ENCODE data around the gene PHACTR1.
A peak's percentile ranks its signal among the peaks of the same experiment; 100 is the strongest.

PHACTR1 gene

GRCh38 chr6:13091192-13091591 is 374.6 kb downstream of the PHACTR1 start:
- FAIRE-seq (no peak), DNase-seq (ENCODE audit: insufficient read length, low spot score) (no peak)

DNA sequence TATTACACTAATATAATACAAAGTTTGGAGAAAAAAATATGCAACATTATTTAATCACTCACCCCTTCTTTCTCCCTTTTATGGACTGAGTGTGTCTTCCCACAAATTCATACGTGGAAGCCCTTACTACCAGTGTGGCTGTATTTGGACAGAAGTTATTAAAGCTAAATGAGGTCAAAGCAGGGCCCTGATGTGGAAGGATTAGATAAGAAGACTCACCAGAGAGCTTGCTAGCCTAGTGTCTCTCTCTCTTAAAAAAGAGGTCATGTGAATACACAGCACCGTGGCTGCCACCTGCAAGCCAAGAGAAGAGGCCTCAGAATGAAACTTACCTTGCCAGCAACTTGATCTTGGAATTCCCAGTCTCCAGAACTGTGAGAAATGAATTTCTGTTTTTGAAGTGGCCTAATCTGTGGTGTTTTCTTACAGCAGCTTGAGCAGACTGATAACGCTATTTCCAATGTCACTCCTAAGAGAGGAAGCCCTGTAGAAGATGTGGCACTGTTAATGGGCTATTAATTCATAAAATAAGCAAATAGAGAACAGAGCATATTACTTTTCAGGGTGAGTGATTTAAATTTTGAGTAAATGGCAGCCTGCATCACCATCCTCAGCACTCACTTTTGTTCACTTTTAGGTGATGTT is 378.3 kb downstream of the PHACTR1 start:
- DNase-seq (ENCODE audit: insufficient read length, low spot score) (no peak), FAIRE-seq (no peak)

GRCh38 chr6:13096084-13096483 is 379.5 kb downstream of the PHACTR1 start:
- DNase-seq (ENCODE audit: insufficient read length, low spot score), result no peak
- no peak for FAIRE-seq

DNA sequence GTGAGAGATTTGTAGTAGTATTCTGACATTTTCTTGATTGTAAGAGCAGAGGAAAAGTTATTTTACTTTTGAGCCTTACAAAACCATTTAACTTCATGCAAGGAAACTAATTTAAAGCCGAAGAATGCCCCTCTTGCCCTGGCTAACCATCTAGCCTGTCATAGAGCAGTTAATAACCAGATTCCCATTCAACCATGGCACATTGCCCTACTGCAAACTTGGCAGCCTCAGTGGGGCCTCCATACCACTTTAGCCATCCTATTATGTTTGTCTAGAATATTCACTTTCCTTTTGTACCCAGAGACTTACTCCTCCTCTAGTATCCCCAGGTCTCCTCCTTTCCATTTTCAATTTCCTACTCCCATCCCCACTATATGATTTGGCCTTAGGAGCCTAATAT is 380.9 kb downstream of the PHACTR1 start:
- DNase-seq (ENCODE audit: insufficient read length, low spot score) (no peak), FAIRE-seq (no peak)

DNA sequence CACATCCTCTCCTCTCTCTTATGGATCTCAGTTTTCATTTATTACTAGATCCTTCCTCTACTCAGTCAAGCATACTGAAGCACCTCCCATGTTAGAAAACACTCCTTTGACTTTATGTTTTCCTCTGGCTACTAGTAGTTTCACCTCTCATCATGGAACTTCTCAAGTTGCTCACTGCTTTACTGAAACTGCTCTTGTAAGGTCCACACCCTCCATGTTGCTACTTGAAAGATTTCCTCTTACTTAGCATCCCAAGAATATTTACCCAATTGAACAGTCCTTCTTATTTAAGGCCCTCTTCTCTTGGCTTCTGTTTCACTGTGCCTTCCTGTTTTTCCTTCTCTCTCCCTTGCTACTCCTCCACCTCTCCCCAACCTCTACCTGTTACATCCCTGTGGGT is 381.4 kb downstream of the PHACTR1 start:
- FAIRE-seq (no peak), DNase-seq (ENCODE audit: insufficient read length, low spot score) (no peak)

- no peak for FAIRE-seq
- no peak for DNase-seq (ENCODE audit: insufficient read length, low spot score)
These were observed 382.4 kb downstream of the PHACTR1 start for GRCh38 chr6:13098793-13099570.

DNA sequence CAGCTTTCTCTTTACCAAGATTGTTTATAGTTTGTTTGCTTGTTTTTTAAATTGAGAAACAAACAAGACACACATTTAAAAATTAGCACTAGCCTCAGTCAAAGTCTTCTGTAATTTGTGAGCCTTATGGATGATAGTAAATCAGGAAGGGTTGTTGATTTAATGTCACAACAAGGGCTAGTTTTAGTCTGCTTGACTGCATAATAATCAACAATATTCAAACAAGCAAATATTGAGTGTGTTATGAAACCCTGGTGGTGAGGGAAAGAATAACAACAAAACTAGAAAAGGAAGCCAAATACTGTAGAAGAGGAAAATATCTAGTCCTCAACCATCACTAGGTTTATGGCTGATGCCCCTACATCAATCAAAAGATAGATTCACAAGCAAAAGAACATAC is 383.2 kb downstream of the PHACTR1 start:
- peak; percentile 72 for FAIRE-seq
- no peak for DNase-seq (ENCODE audit: insufficient read length, low spot score)

GRCh38 chr6:13101409-13101808 is 384.8 kb downstream of the PHACTR1 start:
- DNase-seq (ENCODE audit: insufficient read length, low spot score) (no peak), FAIRE-seq (no peak)

DNA sequence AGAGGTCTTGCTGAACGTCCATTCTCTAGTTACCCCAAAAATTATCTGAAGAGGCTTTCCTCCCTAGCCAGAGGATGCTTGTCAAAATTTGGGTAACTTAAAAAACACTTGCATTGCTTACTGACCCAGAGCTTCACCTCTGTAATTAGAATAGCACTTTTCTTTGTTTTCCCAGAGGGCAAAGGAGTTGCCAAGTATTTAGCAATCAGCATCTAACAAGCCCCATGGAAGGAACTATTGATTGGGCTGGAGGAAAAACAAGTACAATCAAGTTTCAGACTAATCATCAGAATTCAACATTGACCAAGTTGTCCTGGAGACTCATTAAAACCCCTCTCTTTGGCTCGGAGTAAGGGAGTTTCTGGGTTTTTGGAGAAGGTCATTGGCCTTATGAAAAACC is 385.4 kb downstream of the PHACTR1 start:
- DNase-seq (ENCODE audit: insufficient read length, low spot score) (no peak), FAIRE-seq (no peak)

DNA sequence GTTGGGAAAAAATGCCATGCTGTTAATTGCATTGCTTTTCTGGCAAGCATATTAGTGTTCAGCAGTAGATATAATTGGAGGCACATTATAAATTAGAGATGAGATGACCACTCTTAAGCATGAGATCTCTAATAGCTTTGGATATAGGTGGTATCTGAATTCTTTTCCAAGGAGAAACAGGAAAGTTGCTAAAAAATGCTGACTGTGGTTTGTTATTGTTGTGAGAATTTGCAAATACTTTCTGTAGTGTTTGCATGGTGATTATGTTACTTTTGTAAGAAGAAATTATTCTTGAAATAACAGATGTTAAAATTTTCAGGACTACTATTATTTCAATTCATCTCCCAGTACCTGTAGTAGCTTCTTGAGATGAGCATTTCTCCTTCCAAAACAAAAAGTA is 386.6 kb downstream of the PHACTR1 start:
- DNase-seq (ENCODE audit: insufficient read length, low spot score) (no peak), FAIRE-seq (no peak)

- no peak for DNase-seq (ENCODE audit: insufficient read length, low spot score)
- FAIRE-seq, result no peak
These were observed 388.6 kb downstream of the PHACTR1 start for GRCh38 chr6:13105139-13105538.

DNA sequence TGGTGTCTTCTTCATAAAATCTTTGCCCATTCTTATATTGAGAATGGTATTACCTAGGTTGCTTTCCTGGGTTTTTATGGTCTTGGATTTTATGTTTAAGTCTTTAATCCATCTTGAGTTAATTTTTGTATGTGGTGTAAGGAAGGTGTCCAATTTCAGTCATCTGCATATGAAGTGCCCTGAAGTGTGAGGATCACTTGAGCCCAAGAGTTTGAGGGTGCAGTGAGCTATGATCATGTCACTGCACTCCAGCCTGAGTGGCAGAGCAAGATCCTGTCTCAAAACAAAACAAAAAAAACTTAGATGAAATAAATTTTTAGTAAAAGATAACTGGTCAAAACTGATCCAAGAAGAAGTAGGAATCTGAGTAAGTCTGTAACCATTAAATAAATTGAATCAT is 396.4 kb downstream of the PHACTR1 start:
- FAIRE-seq, result no peak
- no peak for DNase-seq (ENCODE audit: insufficient read length, low spot score)

DNA sequence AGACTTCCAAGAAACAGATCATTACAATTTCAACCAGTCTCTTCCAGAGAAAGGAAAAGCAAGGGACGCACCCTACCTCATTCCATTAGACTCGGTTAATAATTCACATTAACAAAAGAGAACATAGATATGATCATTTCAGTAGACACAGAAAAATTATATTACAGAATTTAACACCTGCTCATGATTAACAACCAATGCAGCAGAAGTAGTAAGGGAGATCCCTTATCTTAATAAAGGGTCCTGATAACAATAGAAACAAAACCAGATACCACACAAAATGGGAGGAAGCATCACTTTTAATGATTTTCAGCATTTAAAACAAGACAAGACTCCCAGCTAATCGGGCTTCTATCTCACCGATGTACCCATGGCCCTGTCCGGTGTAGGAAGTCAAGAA is 396.8 kb downstream of the PHACTR1 start:
- FAIRE-seq (no peak), DNase-seq (ENCODE audit: insufficient read length, low spot score) (no peak)

- DNase-seq (ENCODE audit: insufficient read length, low spot score) (no peak), FAIRE-seq (no peak)
These were observed 397.5 kb downstream of the PHACTR1 start for GRCh38 chr6:13113981-13114593.

DNA sequence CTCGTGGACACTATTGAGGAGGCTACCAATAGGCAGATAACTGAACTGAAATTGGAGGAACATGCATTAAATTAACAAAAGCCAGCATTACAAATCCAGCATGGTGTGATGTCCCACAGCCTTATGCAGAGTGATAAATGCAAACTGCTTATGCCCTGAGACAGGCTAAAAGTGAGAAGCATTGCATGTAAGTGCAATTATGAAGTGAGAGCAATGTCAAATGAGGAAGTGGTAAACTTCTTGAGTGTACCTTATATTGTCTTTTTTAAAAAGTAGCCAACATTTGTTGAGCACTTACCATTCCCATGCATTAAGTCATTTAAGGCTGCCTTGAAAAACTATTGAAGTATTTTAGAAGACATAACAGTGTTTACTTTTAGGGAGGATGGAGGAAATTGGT is 399.6 kb downstream of the PHACTR1 start:
- DNase-seq (ENCODE audit: insufficient read length, low spot score) (no peak), FAIRE-seq (no peak)

DNA sequence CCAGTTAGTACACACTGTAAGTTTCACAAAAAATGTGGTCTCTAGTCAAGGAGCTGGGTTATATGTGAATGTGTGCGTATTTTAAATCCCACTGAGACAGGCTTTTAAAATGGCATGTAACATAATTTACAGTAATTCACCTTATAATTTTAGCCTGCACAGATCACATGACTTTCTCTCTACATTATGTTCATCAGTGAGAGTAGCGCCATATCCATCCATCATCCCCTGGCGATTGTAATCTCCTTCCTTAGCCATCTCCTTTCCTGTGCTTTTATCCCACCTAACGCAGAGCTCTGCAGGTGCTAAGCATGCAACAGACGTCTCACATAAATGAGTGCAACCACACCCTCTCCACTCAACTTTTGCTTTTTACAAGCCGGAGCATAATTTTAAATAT is 401.0 kb downstream of the PHACTR1 start:
- FAIRE-seq, result no peak
- DNase-seq (ENCODE audit: insufficient read length, low spot score), result no peak

DNA sequence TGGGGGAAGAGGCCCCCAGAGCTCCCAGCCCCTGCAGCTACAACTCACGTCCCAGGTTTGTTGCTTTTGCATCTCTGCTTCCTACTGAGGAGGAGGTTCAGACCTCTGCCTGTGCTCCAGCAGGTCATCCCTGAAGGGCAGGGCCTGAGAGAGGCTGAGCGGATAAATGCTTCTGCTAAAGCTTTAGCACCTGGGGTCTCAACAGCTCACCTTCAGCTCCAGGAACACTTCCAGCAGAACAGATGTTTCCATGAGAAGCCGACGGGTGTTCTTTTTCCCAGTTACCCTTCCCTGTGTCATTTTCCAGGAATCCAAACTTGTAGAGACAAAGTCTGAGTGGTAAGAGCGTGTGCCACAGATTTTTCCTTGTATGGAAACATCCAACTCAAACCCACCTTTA is 403.0 kb downstream of the PHACTR1 start:
- FAIRE-seq, result no peak
- DNase-seq (ENCODE audit: insufficient read length, low spot score), result no peak

- DNase-seq (ENCODE audit: insufficient read length, low spot score) (no peak), FAIRE-seq (no peak)
These were observed 404.2 kb downstream of the PHACTR1 start for GRCh38 chr6:13120483-13121482.

- no peak for FAIRE-seq
- no peak for DNase-seq (ENCODE audit: insufficient read length, low spot score)
These were observed 407.6 kb downstream of the PHACTR1 start for GRCh38 chr6:13124131-13124530.

- no peak for FAIRE-seq
- DNase-seq (ENCODE audit: insufficient read length, low spot score), result no peak
These were observed 409.3 kb downstream of the PHACTR1 start for GRCh38 chr6:13125841-13126240.
